GM23338 (cell line): ENCODE data around the gene ZDHHC6. TPM values are rescaled to one million over a fixed set of nuclear protein-coding genes. Genes with fewer than 3 reads are reported as not detected.

Experiments used
- ATAC-seq: fragments of 200-7000 bp; cut with Tn5 transposase; 3 replicates; pipeline ENCODE4 v1.9.1; 2020
- DNase-seq: peaks from one replicate; pipeline ENCODE4 v3.0.0-alpha.2; 2015; ENCODE audit warnings: low spot score
- H2AFZ ChIP-seq: fragments of 200-600 bp; sonication (generic); 2 replicates; pipeline ENCODE4 v1.8.0; 2016; ENCODE audit warnings: antibody characterized with exemption, mild to moderate bottlenecking, moderate library complexity
- H3F3A ChIP-seq: fragments of 200-600 bp; sonication (generic); replicated peaks from 2 replicates; pipeline ENCODE4 v1.8.0; 2017; ENCODE audit warnings: antibody characterized with exemption, mixed run types, low read depth
- H3K27ac ChIP-seq: fragments of 200-600 bp; sonication (generic); 2 replicates; pipeline ENCODE4 v1.6.1; 2016; ENCODE audit warnings: low read depth
- H3K27me3 ChIP-seq: fragments of 200-600 bp; sonication (generic); 2 replicates; pipeline ENCODE4 v1.8.0; 2016; ENCODE audit warnings: mild to moderate bottlenecking, mixed run types, moderate library complexity; ENCODE audit not compliant: insufficient read depth
- H3K36me3 ChIP-seq: fragments of 200-600 bp; sonication (generic); 2 replicates; pipeline ENCODE4 v1.8.0; 2016; ENCODE audit warnings: mild to moderate bottlenecking; ENCODE audit not compliant: insufficient read depth
- H3K4me1 ChIP-seq: fragments of 200-600 bp; sonication (generic); 2 replicates; pipeline ENCODE4 v1.8.0; 2016; ENCODE audit warnings: mild to moderate bottlenecking, moderate library complexity; ENCODE audit not compliant: insufficient read depth
- H3K4me2 ChIP-seq: fragments of 200-600 bp; sonication (generic); 2 replicates; pipeline ENCODE4 v1.7.1; 2017; ENCODE audit warnings: mixed run types
- H3K4me3 ChIP-seq: fragments of 200-600 bp; sonication (generic); 2 replicates; pipeline ENCODE4 v1.6.1; 2016; ENCODE audit warnings: mixed run types
- H3K79me2 ChIP-seq: fragments of 200-600 bp; sonication (generic); replicated peaks from 2 replicates; pipeline ENCODE4 v1.8.0; 2017; ENCODE audit warnings: mild to moderate bottlenecking; ENCODE audit not compliant: insufficient read depth
- H3K9me2 ChIP-seq: fragments of 200-600 bp; sonication (generic); 2 replicates; pipeline ENCODE4 v1.8.0; 2017; ENCODE audit not compliant: insufficient read depth
- H4K20me1 ChIP-seq: fragments of 200-600 bp; sonication (generic); replicated peaks from 2 replicates; pipeline ENCODE4 v1.8.0; 2017; ENCODE audit warnings: mild to moderate bottlenecking; ENCODE audit not compliant: insufficient read depth
- H3K27ac Mint-ChIP-seq: 2 replicates; pipeline ENCODE4 v1.8.0; 2020; ENCODE audit warnings: inconsistent platforms, mild to moderate bottlenecking, moderate library complexity, mixed read lengths
- H3K27me3 Mint-ChIP-seq: 3 replicates; pipeline ENCODE4 v1.8.0; 2022; ENCODE audit warnings: low read depth, mild to moderate bottlenecking, moderate library complexity, mixed read lengths, inconsistent platforms; ENCODE audit not compliant: insufficient read depth, poor library complexity
- H3K36me3 Mint-ChIP-seq: 3 replicates; pipeline ENCODE4 v1.8.0; 2021; ENCODE audit warnings: low read depth, mild to moderate bottlenecking, inconsistent platforms, moderate library complexity, mixed read lengths
- H3K4me1 Mint-ChIP-seq: 3 replicates; pipeline ENCODE4 v1.8.0; 2020; ENCODE audit warnings: mild to moderate bottlenecking, inconsistent platforms, mixed read lengths
- H3K4me3 Mint-ChIP-seq: 3 replicates; pipeline ENCODE4 v1.8.0; 2021; ENCODE audit warnings: moderate library complexity, mild to moderate bottlenecking, inconsistent platforms, mixed read lengths
- H3K9me3 Mint-ChIP-seq: 3 replicates; pipeline ENCODE4 v1.8.0; 2020; ENCODE audit warnings: moderate library complexity, mild to moderate bottlenecking, inconsistent platforms, mixed read lengths
- CREB1 ChIP-seq: fragments of 250-450 bp; sonication (Bioruptor Pico); IDR thresholded peaks from 2 replicates; pipeline ENCODE4 v1.5.0; 2020; ENCODE audit warnings: low read depth, mild to moderate bottlenecking, moderate library complexity
- EZH2 ChIP-seq: fragments of 200-600 bp; sonication (generic); IDR thresholded peaks from one replicate; pipeline ENCODE4 v1.8.0; 2017; ENCODE audit warnings: antibody characterized with exemption, mild to moderate bottlenecking, low read depth; ENCODE audit not compliant: unreplicated experiment
- EZH2phosphoT487 ChIP-seq: fragments of 200-600 bp; sonication (generic); IDR thresholded peaks from one replicate; pipeline ENCODE4 v1.8.1; 2018; ENCODE audit warnings: antibody characterized with exemption; ENCODE audit not compliant: unreplicated experiment
- JUNB ChIP-seq: IDR thresholded peaks from one replicate; pipeline ENCODE4 v1.6.1; 2016; ENCODE audit warnings: antibody characterized with exemption; ENCODE audit not compliant: unreplicated experiment
- NANOG ChIP-seq: IDR thresholded peaks from 2 replicates; pipeline ENCODE4 v1.6.1; 2016; ENCODE audit warnings: antibody characterized with exemption, borderline replicate concordance
- POLR2AphosphoS5 ChIP-seq: IDR thresholded peaks from 2 replicates; pipeline ENCODE4 v1.6.1; 2016; ENCODE audit warnings: antibody characterized with exemption, low read depth
- STAT1 ChIP-seq: IDR thresholded peaks from one replicate; pipeline ENCODE4 v1.6.1; 2016; ENCODE audit warnings: antibody characterized with exemption; ENCODE audit not compliant: unreplicated experiment
- ZNF331 ChIP-seq: fragments of 250-450 bp; sonication (Bioruptor Pico); IDR thresholded peaks from 2 replicates; pipeline ENCODE4 v1.5.0; 2020; ENCODE audit warnings: low read depth, mild to moderate bottlenecking, moderate library complexity
- polyA plus RNA-seq: library from polyadenylated mRNA; unstranded; fragments of >200 nt; fragmentation: Nextera tagmentation; extraction: Ambion mirVana; gene quantifications from 2 replicates; pipeline ENCODE4 v1.2.1, GENCODE V29; 2016
- total RNA-seq: library from RNA; depleted of rRNA; stranded (reverse); fragments of >200 nt; shearing (Covaris generic); gene quantifications from 2 replicates; pipeline ENCODE4 v1.2.3, GENCODE V29; 2014
- TF ChIP-seq, protein P1 (sequence below): fragments of 250-450 bp; sonication (Bioruptor Pico); IDR thresholded peaks from 2 replicates; pipeline ENCODE4 v1.5.0; 2020; ENCODE audit warnings: mild to moderate bottlenecking, moderate library complexity
- TF ChIP-seq, protein P2 (sequence below), 2 experiments: fragments of 200-600 bp in 1 of 2; sonication (generic) in 1 of 2; conservative IDR thresholded peaks; 2 replicates each; pipeline versions ENCODE4 v1.5.1 to v1.6.1; 2016 to 2017; ENCODE audit warnings: antibody characterized with exemption in 2 of 2, low read depth in 2 of 2, mild to moderate bottlenecking in 2 of 2, moderate library complexity in 1 of 2
- TF ChIP-seq, protein P3 (sequence below): IDR thresholded peaks from 2 replicates; pipeline ENCODE4 v1.6.1; 2016; ENCODE audit warnings: antibody characterized with exemption
- TF ChIP-seq, protein P4 (sequence below): IDR thresholded peaks from one replicate; pipeline ENCODE4 v1.6.1; 2018; ENCODE audit warnings: antibody characterized with exemption; ENCODE audit not compliant: unreplicated experiment

Gene ZDHHC6
- total and polyA plus RNA-seq, 2 experiments from 2014 or later, result 24.6 to 33.7 TPM

DNA sequence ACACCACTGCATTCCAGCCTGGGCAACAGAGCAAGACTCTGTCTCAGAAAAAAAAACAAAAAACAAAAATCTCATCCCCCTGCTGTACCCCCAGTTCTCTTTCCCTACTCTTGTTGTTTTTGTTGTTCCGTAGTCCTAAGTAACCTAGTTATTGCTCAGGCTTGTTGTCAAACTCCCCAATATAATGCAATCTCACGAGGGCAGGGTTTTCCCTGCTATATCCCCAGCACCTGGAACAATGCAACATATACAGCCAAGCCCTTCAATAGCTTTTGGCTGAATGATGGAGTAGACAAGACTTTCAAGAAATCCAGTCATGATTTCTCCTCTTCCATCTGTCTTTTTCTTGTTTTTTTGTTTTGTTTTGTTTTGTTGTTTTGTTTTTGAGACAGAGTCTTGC lies 62.6 kb downstream of the ZDHHC6 start:
- H2AFZ ChIP-seq, result no peak overlapping the region
- no peaks in the 10 kb centered on the region for H3K36me3 ChIP-seq
- DNase-seq (no peak), ATAC-seq (no peak)
- no peak overlapping the region for H3K4me2 ChIP-seq
- H3K27me3 ChIP-seq, result no peaks in the 10 kb centered on the region
- no peaks in the 10 kb centered on the region for H3F3A ChIP-seq
- Mint-ChIP-seq H3K9me3 (no peaks in the 10 kb centered on the region), H3K4me3 (no peak overlapping the region), H3K27ac (no peak overlapping the region), H3K27me3 (peaks cover 1% of the 10 kb centered on the region), H3K4me1 (no peaks in the 10 kb centered on the region), H3K36me3 (no peaks in the 10 kb centered on the region)
- no peaks in the 10 kb centered on the region for H3K4me1 ChIP-seq
- no peak overlapping the region for H3K4me3 ChIP-seq
- H3K27ac ChIP-seq, result no peak overlapping the region
- no peaks in the 10 kb centered on the region for H3K9me2 ChIP-seq
- TF ChIP-seq ZNF331 (CRISPR knock-in tag) (no peak), EZH2 (no peak), CREB1 (CRISPR knock-in tag) (no peak), JUNB (no peak), STAT1 (no peak), POLR2AphosphoS5 (no peak), NANOG (no peak), EZH2phosphoT487 (no peak)
- TF ChIP-seq, protein P1, sequence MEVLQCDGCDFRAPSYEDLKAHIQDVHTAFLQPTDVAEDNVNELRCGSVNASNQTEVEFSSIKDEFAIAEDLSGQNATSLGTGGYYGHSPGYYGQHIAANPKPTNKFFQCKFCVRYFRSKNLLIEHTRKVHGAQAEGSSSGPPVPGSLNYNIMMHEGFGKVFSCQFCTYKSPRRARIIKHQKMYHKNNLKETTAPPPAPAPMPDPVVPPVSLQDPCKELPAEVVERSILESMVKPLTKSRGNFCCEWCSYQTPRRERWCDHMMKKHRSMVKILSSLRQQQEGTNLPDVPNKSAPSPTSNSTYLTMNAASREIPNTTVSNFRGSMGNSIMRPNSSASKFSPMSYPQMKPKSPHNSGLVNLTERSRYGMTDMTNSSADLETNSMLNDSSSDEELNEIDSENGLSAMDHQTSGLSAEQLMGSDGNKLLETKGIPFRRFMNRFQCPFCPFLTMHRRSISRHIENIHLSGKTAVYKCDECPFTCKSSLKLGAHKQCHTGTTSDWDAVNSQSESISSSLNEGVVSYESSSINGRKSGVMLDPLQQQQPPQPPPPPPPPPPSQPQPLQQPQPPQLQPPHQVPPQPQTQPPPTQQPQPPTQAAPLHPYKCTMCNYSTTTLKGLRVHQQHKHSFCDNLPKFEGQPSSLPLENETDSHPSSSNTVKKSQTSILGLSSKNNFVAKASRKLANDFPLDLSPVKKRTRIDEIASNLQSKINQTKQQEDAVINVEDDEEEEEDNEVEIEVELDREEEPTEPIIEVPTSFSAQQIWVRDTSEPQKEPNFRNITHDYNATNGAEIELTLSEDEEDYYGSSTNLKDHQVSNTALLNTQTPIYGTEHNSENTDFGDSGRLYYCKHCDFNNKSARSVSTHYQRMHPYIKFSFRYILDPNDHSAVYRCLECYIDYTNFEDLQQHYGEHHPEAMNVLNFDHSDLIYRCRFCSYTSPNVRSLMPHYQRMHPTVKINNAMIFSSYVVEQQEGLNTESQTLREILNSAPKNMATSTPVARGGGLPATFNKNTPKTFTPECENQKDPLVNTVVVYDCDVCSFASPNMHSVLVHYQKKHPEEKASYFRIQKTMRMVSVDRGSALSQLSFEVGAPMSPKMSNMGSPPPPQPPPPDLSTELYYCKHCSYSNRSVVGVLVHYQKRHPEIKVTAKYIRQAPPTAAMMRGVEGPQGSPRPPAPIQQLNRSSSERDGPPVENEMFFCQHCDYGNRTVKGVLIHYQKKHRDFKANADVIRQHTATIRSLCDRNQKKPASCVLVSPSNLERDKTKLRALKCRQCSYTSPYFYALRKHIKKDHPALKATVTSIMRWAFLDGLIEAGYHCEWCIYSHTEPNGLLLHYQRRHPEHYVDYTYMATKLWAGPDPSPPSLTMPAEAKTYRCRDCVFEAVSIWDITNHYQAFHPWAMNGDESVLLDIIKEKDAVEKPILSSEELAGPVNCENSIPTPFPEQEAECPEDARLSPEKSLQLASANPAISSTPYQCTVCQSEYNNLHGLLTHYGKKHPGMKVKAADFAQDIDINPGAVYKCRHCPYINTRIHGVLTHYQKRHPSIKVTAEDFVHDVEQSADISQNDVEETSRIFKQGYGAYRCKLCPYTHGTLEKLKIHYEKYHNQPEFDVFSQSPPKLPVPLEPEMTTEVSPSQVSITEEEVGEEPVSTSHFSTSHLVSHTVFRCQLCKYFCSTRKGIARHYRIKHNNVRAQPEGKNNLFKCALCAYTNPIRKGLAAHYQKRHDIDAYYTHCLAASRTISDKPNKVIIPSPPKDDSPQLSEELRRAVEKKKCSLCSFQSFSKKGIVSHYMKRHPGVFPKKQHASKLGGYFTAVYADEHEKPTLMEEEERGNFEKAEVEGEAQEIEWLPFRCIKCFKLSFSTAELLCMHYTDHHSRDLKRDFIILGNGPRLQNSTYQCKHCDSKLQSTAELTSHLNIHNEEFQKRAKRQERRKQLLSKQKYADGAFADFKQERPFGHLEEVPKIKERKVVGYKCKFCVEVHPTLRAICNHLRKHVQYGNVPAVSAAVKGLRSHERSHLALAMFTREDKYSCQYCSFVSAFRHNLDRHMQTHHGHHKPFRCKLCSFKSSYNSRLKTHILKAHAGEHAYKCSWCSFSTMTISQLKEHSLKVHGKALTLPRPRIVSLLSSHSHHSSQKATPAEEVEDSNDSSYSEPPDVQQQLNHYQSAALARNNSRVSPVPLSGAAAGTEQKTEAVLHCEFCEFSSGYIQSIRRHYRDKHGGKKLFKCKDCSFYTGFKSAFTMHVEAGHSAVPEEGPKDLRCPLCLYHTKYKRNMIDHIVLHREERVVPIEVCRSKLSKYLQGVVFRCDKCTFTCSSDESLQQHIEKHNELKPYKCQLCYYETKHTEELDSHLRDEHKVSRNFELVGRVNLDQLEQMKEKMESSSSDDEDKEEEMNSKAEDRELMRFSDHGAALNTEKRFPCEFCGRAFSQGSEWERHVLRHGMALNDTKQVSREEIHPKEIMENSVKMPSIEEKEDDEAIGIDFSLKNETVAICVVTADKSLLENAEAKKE (CRISPR knock-in tag), result no peak
- TF ChIP-seq, protein P2, sequence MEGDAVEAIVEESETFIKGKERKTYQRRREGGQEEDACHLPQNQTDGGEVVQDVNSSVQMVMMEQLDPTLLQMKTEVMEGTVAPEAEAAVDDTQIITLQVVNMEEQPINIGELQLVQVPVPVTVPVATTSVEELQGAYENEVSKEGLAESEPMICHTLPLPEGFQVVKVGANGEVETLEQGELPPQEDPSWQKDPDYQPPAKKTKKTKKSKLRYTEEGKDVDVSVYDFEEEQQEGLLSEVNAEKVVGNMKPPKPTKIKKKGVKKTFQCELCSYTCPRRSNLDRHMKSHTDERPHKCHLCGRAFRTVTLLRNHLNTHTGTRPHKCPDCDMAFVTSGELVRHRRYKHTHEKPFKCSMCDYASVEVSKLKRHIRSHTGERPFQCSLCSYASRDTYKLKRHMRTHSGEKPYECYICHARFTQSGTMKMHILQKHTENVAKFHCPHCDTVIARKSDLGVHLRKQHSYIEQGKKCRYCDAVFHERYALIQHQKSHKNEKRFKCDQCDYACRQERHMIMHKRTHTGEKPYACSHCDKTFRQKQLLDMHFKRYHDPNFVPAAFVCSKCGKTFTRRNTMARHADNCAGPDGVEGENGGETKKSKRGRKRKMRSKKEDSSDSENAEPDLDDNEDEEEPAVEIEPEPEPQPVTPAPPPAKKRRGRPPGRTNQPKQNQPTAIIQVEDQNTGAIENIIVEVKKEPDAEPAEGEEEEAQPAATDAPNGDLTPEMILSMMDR (conservative IDR thresholded peaks at IDR 0.05; ENCODE audit: low read depth in 2 of 2), result no peak
- TF ChIP-seq, protein P3, sequence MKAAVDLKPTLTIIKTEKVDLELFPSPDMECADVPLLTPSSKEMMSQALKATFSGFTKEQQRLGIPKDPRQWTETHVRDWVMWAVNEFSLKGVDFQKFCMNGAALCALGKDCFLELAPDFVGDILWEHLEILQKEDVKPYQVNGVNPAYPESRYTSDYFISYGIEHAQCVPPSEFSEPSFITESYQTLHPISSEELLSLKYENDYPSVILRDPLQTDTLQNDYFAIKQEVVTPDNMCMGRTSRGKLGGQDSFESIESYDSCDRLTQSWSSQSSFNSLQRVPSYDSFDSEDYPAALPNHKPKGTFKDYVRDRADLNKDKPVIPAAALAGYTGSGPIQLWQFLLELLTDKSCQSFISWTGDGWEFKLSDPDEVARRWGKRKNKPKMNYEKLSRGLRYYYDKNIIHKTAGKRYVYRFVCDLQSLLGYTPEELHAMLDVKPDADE, result no peak
- TF ChIP-seq, protein P4, sequence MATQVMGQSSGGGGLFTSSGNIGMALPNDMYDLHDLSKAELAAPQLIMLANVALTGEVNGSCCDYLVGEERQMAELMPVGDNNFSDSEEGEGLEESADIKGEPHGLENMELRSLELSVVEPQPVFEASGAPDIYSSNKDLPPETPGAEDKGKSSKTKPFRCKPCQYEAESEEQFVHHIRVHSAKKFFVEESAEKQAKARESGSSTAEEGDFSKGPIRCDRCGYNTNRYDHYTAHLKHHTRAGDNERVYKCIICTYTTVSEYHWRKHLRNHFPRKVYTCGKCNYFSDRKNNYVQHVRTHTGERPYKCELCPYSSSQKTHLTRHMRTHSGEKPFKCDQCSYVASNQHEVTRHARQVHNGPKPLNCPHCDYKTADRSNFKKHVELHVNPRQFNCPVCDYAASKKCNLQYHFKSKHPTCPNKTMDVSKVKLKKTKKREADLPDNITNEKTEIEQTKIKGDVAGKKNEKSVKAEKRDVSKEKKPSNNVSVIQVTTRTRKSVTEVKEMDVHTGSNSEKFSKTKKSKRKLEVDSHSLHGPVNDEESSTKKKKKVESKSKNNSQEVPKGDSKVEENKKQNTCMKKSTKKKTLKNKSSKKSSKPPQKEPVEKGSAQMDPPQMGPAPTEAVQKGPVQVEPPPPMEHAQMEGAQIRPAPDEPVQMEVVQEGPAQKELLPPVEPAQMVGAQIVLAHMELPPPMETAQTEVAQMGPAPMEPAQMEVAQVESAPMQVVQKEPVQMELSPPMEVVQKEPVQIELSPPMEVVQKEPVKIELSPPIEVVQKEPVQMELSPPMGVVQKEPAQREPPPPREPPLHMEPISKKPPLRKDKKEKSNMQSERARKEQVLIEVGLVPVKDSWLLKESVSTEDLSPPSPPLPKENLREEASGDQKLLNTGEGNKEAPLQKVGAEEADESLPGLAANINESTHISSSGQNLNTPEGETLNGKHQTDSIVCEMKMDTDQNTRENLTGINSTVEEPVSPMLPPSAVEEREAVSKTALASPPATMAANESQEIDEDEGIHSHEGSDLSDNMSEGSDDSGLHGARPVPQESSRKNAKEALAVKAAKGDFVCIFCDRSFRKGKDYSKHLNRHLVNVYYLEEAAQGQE, result no peak
- H4K20me1 ChIP-seq, result no peaks in the 10 kb centered on the region
- H3K79me2 ChIP-seq, result no peaks in the 10 kb centered on the region
